ENCODE results near the gene RAB17. TPM values are rescaled to one million over a fixed set of nuclear protein-coding genes. Genes with fewer than 3 reads are reported as not detected.

The RAB17 gene
- total RNA-seq, 1 donor from 2014 or later = 6.1 TPM

DNA sequence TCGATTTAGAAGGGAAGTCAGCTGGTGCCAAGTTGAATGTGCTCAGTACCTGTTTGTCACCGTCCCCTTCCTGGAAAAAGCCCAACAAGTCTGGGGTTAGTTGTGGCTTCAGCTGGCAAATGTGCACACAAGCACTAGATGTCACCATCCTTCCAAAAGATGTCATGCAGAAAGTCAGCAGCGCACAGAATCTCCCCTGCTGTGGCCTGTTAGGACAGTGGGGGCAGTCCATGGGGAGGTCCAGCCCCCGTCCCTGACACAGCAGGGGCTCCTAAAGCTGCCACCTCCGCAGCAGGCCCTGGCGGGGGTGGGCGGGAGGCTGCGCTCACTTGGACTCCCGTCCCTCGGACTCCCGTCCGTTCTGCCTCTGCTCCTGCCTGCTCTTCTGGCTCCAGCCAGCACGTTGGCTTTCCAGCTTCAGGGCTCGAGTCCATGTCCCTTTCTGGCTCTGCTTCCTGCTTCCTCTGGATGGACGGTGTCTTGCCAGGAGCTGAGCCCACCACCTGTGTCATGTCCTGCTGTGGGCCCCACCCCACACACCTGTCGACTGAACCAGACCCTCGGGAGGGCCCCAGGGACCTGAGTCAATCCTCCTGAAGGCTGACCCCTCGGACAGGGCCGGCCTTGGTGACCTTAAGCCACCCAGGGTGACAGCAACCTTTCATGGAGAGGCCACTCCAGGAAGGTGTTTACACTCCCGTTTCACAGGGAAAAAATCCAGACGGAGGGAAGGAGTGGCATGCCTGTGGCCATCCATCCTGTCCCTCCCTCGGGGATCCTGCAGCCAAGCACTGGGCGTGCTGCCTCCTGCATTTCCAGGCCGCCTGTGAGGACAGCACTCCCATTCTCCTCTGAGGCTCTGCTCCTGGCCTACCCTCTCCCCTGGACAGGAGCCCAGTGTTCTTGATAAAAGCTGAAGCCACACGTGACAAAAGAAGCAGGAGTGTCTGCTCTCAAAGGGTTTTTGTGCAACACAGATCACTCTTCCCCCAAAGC lies 8.5 kb downstream of the RAB17 start:
- no peak for DNase-seq (ENCODE audit: low read depth)
- no peak overlapping the region for H3K4me3 ChIP-seq (ENCODE audit: low read depth, low read length)
- TF ChIP-seq, protein P1, sequence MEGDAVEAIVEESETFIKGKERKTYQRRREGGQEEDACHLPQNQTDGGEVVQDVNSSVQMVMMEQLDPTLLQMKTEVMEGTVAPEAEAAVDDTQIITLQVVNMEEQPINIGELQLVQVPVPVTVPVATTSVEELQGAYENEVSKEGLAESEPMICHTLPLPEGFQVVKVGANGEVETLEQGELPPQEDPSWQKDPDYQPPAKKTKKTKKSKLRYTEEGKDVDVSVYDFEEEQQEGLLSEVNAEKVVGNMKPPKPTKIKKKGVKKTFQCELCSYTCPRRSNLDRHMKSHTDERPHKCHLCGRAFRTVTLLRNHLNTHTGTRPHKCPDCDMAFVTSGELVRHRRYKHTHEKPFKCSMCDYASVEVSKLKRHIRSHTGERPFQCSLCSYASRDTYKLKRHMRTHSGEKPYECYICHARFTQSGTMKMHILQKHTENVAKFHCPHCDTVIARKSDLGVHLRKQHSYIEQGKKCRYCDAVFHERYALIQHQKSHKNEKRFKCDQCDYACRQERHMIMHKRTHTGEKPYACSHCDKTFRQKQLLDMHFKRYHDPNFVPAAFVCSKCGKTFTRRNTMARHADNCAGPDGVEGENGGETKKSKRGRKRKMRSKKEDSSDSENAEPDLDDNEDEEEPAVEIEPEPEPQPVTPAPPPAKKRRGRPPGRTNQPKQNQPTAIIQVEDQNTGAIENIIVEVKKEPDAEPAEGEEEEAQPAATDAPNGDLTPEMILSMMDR (conservative IDR thresholded peaks at IDR 0.05; ENCODE audit: low read depth, low read length) = peak; percentile 51

DNA sequence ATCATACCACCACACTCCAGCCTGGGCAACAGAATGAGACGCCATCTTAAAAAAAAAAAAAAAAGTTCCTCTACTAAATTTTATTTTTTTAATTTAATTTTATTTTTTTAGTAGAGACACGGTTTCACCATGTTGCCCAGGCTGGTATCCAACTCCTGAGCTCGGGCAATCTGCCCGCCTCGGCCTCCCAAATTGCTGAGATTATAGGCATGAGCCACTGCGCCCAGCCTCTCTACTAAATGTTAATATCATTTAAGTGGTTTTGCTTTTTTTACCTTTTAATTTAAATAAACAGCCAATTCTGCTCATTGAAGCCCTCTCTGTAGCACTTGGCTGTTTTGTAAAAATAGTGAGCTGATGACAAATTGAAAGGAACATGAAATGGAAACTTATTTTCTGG lies 9.2 kb downstream of the RAB17 start:
- H3K4me3 ChIP-seq (ENCODE audit: low read depth, low read length) = no peak overlapping the region
- TF ChIP-seq, protein P1 (conservative IDR thresholded peaks at IDR 0.05; ENCODE audit: low read depth, low read length) = no peak
- no peak for DNase-seq (ENCODE audit: low read depth)

DNA sequence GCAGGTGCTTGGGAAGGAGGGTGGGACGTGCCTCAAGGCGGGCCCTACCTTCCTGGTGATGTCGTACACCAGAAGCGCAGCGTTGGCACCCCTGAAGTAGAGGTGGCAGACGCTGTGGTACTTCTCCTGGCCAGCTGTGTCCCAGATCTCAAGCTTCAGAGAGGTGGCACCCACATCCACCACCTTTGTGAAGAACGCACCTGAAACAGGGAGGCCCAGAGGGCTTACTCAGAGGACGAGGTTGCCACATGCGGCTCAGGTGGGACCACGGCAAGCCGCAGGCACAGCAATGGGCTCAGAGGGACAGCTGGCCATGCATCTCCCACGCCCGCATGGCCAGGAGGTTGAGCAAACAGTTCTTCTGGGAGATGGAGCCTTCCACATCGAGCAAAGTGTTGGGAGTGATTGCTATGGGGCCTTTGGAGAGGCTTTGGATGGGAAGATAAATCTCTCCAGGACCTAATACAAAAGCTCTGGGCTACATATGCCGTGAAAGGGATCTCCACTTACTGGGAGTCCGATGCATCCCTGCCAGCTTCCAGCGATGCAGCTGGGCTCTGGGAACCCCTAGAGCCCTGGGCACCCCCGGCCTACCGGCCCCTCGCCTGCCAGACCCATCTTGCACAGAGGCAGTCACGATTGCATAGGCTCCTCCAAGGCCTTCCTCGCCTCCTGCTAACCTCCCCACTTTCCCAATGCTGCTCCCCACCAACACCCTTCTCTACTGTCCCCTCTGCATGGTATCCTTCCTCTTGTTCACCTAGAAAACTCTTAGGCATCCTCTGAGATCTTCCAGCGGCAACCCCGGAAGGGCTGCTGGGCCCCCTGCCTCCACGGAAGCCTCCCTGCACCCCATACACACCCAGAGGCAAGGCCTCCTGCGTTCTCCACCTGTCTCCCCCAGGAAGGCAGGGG lies 12.3 kb downstream of the RAB17 start:
- no peak for DNase-seq (ENCODE audit: low read depth)
- TF ChIP-seq, protein P1 (conservative IDR thresholded peaks at IDR 0.05; ENCODE audit: low read depth, low read length) = no peak
- no peak overlapping the region for H3K4me3 ChIP-seq (ENCODE audit: low read depth, low read length)

DNA sequence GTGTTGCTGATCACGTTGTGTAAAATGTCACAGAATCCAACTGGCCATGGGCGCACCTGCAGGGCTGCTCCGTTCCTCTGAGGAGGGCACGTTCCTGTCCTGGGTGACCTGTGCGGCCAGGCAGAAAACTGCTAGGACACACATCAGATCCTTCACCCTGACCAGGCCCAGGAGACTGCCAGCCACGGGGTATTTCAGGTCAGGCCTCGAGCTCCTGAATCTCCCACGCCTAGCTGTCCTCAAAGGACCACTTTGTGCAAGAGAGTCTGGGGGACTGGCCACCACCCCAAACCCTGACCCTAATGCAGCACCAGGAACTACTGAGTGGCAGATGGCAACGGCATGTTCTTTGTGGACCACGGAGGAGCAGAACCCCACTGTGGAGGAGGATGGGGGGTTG lies 13.1 kb downstream of the RAB17 start:
- no peak overlapping the region for H3K4me3 ChIP-seq (ENCODE audit: low read depth, low read length)
- TF ChIP-seq, protein P1 (conservative IDR thresholded peaks at IDR 0.05; ENCODE audit: low read depth, low read length) = no peak
- DNase-seq (ENCODE audit: low read depth) = no peak

DNA sequence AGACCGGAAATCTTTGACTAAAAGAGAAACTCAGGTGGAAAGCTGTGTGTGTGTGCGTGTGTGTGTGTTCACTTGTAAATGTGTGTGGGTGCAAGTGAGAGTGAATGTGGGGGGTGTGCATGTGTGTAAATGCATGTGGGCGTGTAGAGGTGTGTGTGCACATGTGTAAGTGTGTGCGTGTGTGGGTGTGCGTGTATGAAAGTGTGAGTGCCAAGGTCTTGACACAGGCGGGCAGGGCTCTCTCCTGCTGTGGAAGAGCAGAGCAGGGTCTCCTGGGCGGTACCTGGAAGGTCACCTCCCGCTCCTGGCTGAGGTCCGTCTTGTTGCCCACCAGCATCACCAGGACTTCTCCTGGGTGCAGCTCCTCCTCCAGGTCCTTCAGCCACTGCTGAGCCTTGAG lies 13.6 kb downstream of the RAB17 start:
- DNase-seq (ENCODE audit: low read depth) = no peak
- TF ChIP-seq, protein P1 (conservative IDR thresholded peaks at IDR 0.05; ENCODE audit: low read depth, low read length) = no peak
- no peak overlapping the region for H3K4me3 ChIP-seq (ENCODE audit: low read depth, low read length)

DNA sequence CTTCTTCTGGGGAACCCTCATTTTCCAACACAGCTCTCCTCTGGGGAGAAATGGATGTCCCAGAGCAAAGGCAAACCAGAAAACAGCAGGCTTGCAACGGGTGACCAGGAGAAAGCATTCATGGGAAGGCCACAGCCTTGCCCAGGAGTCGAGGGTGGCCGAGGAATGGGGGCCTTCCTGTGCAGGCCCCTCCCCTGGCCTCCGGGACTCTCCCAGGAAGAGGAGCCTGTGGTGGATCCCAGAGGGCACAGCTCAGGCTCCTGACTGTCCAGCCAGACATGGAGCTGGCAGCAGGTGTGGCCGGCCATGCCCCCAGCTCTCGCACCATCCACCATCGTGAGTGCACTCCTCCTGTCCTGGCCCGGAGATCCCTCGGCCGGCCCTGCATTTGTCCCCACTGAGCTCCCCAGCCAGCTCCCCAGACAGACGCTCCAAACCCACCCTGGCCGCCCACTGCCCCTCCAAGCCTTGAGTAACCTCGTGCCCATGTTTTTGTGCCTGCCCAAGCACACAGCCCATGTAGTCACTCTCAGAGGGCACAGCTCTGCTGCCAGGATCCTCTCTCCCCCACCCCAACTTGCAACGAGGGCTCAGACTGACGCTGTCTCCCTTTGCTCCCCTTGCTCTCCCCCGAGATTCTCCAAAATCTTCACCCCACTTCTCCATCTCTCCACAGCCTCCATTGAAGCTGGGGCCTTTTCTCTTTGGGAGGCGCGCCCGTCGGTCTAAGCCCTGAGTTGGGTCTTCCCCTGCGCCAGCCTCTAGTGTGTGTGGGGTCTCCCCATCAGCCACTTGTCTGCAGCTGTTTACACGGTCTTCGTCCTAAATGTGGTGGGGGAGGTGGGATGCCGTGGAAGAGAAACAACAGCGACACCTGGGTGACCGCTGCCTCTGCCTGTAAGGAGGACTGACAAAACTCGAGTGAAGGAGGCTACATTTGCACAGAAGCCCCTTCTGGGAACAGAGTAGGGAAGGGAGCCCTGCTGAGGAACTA lies 14.4 kb downstream of the RAB17 start:
- no peak overlapping the region for H3K4me3 ChIP-seq (ENCODE audit: low read depth, low read length)
- TF ChIP-seq, protein P1 (conservative IDR thresholded peaks at IDR 0.05; ENCODE audit: low read depth, low read length) = no peak
- DNase-seq (ENCODE audit: low read depth) = no peak

All from epithelial cell of proximal tubule (primary cell).